ENCODE results near the gene ZSWIM4. TPM values are rescaled to one million over a fixed set of nuclear protein-coding genes. Genes with fewer than 3 reads are reported as not detected.
A peak's percentile ranks its signal among the peaks of the same experiment; 100 is the strongest.

ZSWIM4 gene
- total RNA-seq, 2 donors from 2014 or later = 3.4 to 12.5 TPM

DNA sequence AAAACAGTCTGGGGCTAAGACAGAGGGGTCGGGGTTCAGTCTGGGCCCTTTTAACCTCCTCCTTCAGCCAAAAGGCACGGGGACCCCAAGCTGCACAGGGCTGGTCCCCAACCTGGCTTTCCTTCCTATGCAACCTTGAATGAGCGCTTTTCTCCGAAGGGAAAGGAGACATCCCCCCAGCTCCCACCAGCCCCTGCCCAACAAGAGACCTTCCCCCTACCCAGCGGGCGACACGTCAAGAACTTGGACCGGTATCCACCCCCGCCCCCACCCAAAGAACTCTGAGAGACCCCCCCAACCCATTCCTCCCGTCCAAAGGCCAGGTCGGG lies 46.7 kb downstream of the ZSWIM4 start:
- intact Hi-C loops (cut with DNase I) = no loop called here
- Histone ChIP-seq H3K9me3 (no peaks in the 10 kb centered on the region), H3K36me3 (replicated peaks in 1 of 2; ENCODE audit: insufficient read depth in 1 of 2, low read depth in 2 of 2) (no peaks in the 10 kb centered on the region), H3K4me1 (peaks cover 62% of the 10 kb centered on the region), H3K4me3 (peak overlapping the region; percentile 76 to 96), H3K27me3 (no peaks in the 10 kb centered on the region), H3K27ac (peak overlapping the region; percentile 90 to 96 (median 94))
- DNase-seq = no peak
- WGBS, 2 donors = 4 to 12% methylated on average over 9 to 11 of the region's 11 CpGs
- TF ChIP-seq, protein P1, sequence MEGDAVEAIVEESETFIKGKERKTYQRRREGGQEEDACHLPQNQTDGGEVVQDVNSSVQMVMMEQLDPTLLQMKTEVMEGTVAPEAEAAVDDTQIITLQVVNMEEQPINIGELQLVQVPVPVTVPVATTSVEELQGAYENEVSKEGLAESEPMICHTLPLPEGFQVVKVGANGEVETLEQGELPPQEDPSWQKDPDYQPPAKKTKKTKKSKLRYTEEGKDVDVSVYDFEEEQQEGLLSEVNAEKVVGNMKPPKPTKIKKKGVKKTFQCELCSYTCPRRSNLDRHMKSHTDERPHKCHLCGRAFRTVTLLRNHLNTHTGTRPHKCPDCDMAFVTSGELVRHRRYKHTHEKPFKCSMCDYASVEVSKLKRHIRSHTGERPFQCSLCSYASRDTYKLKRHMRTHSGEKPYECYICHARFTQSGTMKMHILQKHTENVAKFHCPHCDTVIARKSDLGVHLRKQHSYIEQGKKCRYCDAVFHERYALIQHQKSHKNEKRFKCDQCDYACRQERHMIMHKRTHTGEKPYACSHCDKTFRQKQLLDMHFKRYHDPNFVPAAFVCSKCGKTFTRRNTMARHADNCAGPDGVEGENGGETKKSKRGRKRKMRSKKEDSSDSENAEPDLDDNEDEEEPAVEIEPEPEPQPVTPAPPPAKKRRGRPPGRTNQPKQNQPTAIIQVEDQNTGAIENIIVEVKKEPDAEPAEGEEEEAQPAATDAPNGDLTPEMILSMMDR (IDR thresholded peaks at IDR 0.05) = no peak
- TF ChIP-seq POLR2A (IDR thresholded peaks at IDR 0.05) = no peak
- ATAC-seq = no peak

GRCh38 chr19:13842291-13843103 lies 47.3 kb downstream of the ZSWIM4 start:
- Histone ChIP-seq H3K27ac (peak overlapping the region; percentile 90 to 96 (median 94)), H3K4me3 (peak overlapping the region; percentile 76 to 96), H3K36me3 (replicated peaks in 1 of 2; ENCODE audit: insufficient read depth in 1 of 2, low read depth in 2 of 2) (no peaks in the 10 kb centered on the region), H3K9me3 (no peaks in the 10 kb centered on the region), H3K27me3 (no peaks in the 10 kb centered on the region), H3K4me1 (peaks cover 67% of the 10 kb centered on the region)
- intact Hi-C loops (cut with DNase I) = no loop called here
- TF ChIP-seq, protein P1 (IDR thresholded peaks at IDR 0.05) = peak in 1 of 7 experiments; percentile 1
- peak; percentile 68 to 78 (median 76) for TF ChIP-seq POLR2A (IDR thresholded peaks at IDR 0.05)
- peak; percentile 83 to 88 (median 86) for DNase-seq
- ATAC-seq = peak; percentile 40
- 0 to 3% methylated on average over 10 to 55 of the region's 95 CpGs for WGBS, 2 donors

DNA sequence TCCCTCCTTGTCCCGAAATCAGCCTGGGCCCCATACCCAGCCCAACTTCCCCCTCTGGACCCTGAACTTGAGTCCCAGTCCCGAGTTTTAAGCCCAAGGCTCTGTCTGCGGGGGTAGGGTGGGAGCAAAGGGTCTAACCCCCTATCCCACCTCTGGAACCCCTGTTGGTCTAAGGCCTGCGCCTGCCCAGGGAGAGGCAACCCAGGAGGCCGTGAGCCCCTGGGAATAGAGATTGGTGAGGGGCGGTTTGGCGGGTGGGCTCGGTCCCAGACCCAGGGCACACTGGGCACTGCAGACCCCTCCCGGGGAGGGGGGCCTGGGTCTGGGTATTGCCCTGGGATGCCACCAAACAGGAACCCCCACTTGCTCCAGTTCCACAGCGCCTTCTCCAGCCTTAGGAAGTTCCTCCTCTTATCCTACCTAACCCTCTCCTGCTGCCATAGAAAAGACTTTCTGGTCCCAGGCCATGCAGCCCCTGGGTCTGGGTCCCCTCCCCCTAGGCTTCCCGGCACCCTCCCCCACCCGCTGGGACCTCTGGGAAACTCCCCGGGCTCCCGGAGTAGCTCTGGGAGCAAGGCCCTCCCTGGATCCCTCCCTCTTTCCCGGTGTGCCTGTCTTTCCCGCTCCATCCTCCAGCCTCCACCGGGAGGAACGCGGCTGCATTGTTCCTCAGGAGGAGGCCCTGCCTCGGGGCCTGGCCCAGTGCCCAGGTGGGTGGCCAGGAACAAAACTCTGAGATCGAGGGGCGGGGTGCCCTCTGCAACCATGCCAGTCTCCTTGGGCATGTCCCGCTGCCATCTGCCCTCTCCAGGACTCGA lies 48.1 kb downstream of the ZSWIM4 start:
- H3K4me1 ChIP-seq = peaks cover 71% of the 10 kb centered on the region
- intact Hi-C loops (cut with DNase I) = no loop called here
- H3K4me3 ChIP-seq = peak overlapping the region in 1 of 2 donors; percentile 8
- WGBS, 2 donors = 15 to 23% methylated on average over 8 to 24 of the region's 24 CpGs
- H3K36me3 ChIP-seq (replicated peaks in 1 of 2; ENCODE audit: insufficient read depth in 1 of 2, low read depth in 2 of 2) = no peaks in the 10 kb centered on the region
- no peaks in the 10 kb centered on the region for H3K27me3 ChIP-seq
- DNase-seq (peak; percentile 45 to 72 (median 59)), ATAC-seq (no peak)
- H3K9me3 ChIP-seq = no peaks in the 10 kb centered on the region
- no peak for TF ChIP-seq POLR2A (IDR thresholded peaks at IDR 0.05)
- TF ChIP-seq, protein P1 (IDR thresholded peaks at IDR 0.05) = no peak
- peak overlapping the region; percentile 90 to 96 (median 94) for H3K27ac ChIP-seq

DNA sequence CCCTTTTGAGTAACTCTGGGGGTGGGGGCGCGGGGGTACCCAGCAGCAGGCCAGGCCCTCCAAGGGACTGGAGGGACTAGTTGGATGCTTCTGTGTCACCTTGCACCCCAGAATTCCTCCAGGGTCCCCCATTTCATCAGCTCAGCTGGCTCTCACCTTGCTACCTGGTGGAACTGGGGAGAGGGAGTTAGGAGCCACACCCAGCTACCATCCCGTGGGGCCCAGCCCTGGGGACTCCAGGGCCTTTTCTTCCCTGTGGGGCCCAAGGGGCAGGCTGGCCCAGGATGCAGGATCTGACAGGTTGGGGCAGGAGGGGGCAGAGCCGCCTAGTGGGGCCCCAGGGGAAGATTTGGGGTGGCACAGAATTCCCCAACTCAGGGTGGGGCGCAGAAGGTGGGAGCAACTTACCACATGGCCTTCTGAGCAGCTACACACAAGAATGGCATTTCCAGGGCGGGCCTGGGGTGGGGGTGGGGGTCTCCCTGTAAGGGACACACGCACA lies 48.9 kb downstream of the ZSWIM4 start:
- Histone ChIP-seq H3K4me1 (peaks cover 71% of the 10 kb centered on the region), H3K9me3 (no peaks in the 10 kb centered on the region), H3K27ac (peak overlapping the region; percentile 90 to 96 (median 94)), H3K4me3 (no peak overlapping the region), H3K27me3 (no peaks in the 10 kb centered on the region), H3K36me3 (replicated peaks in 1 of 2; ENCODE audit: insufficient read depth in 1 of 2, low read depth in 2 of 2) (no peaks in the 10 kb centered on the region)
- DNase-seq (no peak), ATAC-seq (no peak)
- intact Hi-C loops (cut with DNase I) = no loop called here
- 64 to 78% methylated on average over 3 to 7 of the region's 7 CpGs for WGBS, 2 donors
- TF ChIP-seq, protein P1 (IDR thresholded peaks at IDR 0.05) = no peak
- TF ChIP-seq POLR2A (IDR thresholded peaks at IDR 0.05) = no peak
